Testis (tissue), 2 donors: ENCODE measurements around the gene TFAP2A.

Experiments
- POLR2A ChIP-seq: fragments of 450-650 bp; IDR thresholded peaks from one replicate; pipeline ENCODE4 v1.6.1; 2017; ENCODE audit warnings: antibody characterized with exemption, mild to moderate bottlenecking, moderate library complexity
- TF ChIP-seq, protein P1 (sequence below), 3 experiments: fragments of 450-650 bp in 2 of 3; fragments of 200-600 bp in 1 of 3; sonication (generic) in 1 of 3; IDR thresholded peaks; one replicate each; pipeline ENCODE4 v1.5.1; 2016 to 2019; ENCODE audit warnings: antibody characterized with exemption in 3 of 3, mild to moderate bottlenecking in 2 of 3, moderate library complexity in 1 of 3

DNA sequence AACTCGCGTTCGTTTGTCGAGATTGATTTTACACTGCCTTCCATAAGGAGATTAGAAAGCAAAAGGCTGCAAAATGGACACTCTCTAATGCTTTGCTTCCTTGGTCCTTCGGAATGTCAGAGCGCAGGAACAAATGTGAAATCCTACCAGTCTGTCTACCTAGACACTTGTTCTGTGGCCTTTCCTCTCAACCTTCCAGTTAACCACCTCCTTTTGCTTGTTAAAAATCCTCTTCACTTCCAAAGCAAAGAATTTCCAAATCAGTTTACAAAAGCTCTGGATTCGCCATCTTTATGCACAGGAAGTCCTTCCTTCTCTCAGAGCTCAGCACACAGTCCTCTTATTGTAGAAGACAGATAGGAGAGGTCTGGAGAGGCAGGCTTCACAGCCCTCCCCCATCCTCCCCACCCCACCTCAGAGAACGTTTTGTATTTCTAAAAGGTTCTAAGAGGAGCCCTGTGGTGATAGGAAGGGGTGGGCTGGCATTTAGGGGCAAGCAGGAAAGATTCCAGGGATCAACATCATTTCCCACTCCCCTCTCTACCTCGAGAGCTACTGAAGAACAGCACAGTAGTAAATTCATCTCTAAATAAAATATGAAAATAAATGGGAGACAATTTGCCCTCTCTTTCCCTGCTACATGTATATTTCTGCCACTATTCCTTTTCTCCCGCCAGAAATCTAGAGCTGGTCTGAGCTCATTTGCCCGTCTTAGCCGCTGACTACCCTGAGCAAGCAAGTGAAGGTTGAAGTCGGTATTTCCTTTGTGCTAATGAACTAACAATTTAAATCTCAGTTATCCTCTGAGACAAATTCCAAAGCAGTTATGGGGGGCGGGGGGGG is 18.9 kb downstream of the TFAP2A start:
- TF ChIP-seq, protein P1, sequence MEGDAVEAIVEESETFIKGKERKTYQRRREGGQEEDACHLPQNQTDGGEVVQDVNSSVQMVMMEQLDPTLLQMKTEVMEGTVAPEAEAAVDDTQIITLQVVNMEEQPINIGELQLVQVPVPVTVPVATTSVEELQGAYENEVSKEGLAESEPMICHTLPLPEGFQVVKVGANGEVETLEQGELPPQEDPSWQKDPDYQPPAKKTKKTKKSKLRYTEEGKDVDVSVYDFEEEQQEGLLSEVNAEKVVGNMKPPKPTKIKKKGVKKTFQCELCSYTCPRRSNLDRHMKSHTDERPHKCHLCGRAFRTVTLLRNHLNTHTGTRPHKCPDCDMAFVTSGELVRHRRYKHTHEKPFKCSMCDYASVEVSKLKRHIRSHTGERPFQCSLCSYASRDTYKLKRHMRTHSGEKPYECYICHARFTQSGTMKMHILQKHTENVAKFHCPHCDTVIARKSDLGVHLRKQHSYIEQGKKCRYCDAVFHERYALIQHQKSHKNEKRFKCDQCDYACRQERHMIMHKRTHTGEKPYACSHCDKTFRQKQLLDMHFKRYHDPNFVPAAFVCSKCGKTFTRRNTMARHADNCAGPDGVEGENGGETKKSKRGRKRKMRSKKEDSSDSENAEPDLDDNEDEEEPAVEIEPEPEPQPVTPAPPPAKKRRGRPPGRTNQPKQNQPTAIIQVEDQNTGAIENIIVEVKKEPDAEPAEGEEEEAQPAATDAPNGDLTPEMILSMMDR (IDR thresholded peaks at IDR 0.05) = no peak
- no peak for TF ChIP-seq POLR2A
